ENCODE results near the gene SPACA4.

SPACA4 gene

GRCh38 chr19:48646001-48646721 is 39.6 kb downstream of the SPACA4 start, which contains the start of gene CA11:
Gene CA11, minus strand, starts transcription at chr19:48646187. Its CDS starts 555 bp downstream, at chr19:48645632.
- DNase-seq (ENCODE audit: low spot score): peak; percentile 94
- TF ChIP-seq CTCF (IDR thresholded peaks at IDR 0.05; ENCODE audit: extremely low read depth, insufficient read depth, missing control alignments): peak; percentile 94
- in situ Hi-C loops (cut with MboI; ENCODE audit: low pct_unique_long_range_greater_than_20kb, low sequenced_read_pairs, unreplicated experiment): loop anchor here (25.0 kb wide), 1 partner anchor 316 kb away; the partner anchor contains the start of genes BAX and FTL

GRCh38 chr19:48646722-48647216 is 40.2 kb downstream of the SPACA4 start:
- in situ Hi-C loops (cut with MboI; ENCODE audit: low pct_unique_long_range_greater_than_20kb, low sequenced_read_pairs, unreplicated experiment): loop anchor here (25.0 kb wide), 1 partner anchor 316 kb away; the partner anchor contains the start of genes BAX and FTL
- no peak for DNase-seq (ENCODE audit: low spot score)
- no peak for TF ChIP-seq CTCF (IDR thresholded peaks at IDR 0.05; ENCODE audit: extremely low read depth, insufficient read depth, missing control alignments)

- in situ Hi-C loops (cut with MboI; ENCODE audit: low pct_unique_long_range_greater_than_20kb, low sequenced_read_pairs, unreplicated experiment): loop anchor here (25.0 kb wide), 1 partner anchor 314 kb away; the partner anchor contains the start of genes BAX and FTL
- TF ChIP-seq CTCF (IDR thresholded peaks at IDR 0.05; ENCODE audit: extremely low read depth, insufficient read depth, missing control alignments): no peak
- DNase-seq (ENCODE audit: low spot score): no peak
Observed at GRCh38 chr19:48648134-48648533, 41.6 kb downstream of the SPACA4 start.

- no peak for DNase-seq (ENCODE audit: low spot score)
- in situ Hi-C loops (cut with MboI; ENCODE audit: low pct_unique_long_range_greater_than_20kb, low sequenced_read_pairs, unreplicated experiment): no loop called here
- TF ChIP-seq CTCF (IDR thresholded peaks at IDR 0.05; ENCODE audit: extremely low read depth, insufficient read depth, missing control alignments): no peak
Observed at GRCh38 chr19:48650974-48651682, 44.6 kb downstream of the SPACA4 start.

- DNase-seq (ENCODE audit: low spot score): no peak
- in situ Hi-C loops (cut with MboI; ENCODE audit: low pct_unique_long_range_greater_than_20kb, low sequenced_read_pairs, unreplicated experiment): no loop called here
- no peak for TF ChIP-seq CTCF (IDR thresholded peaks at IDR 0.05; ENCODE audit: extremely low read depth, insufficient read depth, missing control alignments)
Observed at GRCh38 chr19:48651683-48652048, 45.1 kb downstream of the SPACA4 start.

- TF ChIP-seq CTCF (IDR thresholded peaks at IDR 0.05; ENCODE audit: extremely low read depth, insufficient read depth, missing control alignments): no peak
- DNase-seq (ENCODE audit: low spot score): no peak
- in situ Hi-C loops (cut with MboI; ENCODE audit: low pct_unique_long_range_greater_than_20kb, low sequenced_read_pairs, unreplicated experiment): no loop called here
Observed at GRCh38 chr19:48654299-48655059, 47.9 kb downstream of the SPACA4 start.
